Colonic mucosa (tissue), 4 donors: ENCODE data around the gene FTO. TPM values are rescaled to one million over a fixed set of nuclear protein-coding genes. Genes with fewer than 3 reads are reported as not detected.

Experiments used
- DNase-seq: peaks from one replicate; pipeline ENCODE4 v3.0.0-alpha.2; 2020
- H3K27ac ChIP-seq: fragments of 200-600 bp; one replicate; pipeline ENCODE4 v1.8.0; 2021
- H3K27me3 ChIP-seq: fragments of 200-600 bp; one replicate; pipeline ENCODE4 v1.8.0; 2021
- H3K36me3 ChIP-seq: fragments of 200-600 bp; one replicate; pipeline ENCODE4 v1.8.0; 2021
- H3K4me1 ChIP-seq: fragments of 200-600 bp; one replicate; pipeline ENCODE4 v1.8.0; 2021; ENCODE audit warnings: mild to moderate bottlenecking
- H3K4me3 ChIP-seq: fragments of 200-600 bp; one replicate; pipeline ENCODE4 v1.8.0; 2021
- H3K9ac ChIP-seq, 2 donors: one replicate each; pipeline ENCODE4 v1.7.0; 2013; ENCODE audit warnings: control low read depth in 2 of 2, low read depth in 2 of 2, low read length in 2 of 2
- H3K9me3 ChIP-seq: fragments of 200-600 bp; one replicate; pipeline ENCODE4 v1.8.0; 2021
- intact Hi-C: fragments of 100-400 bp; cut with DNase I; formaldehyde crosslinking; loops from one replicate; pipeline ENCODE4 v1.14.1; 2022
- total RNA-seq, 2 donors: library from RNA; stranded (reverse); fragmentation: NEBNext Ultra II Directional in 1 of 2; extraction: Animal tissue kit (Norgen Biotek cat#: 25700) in 1 of 2; gene quantifications; one replicate each; pipeline ENCODE4 v1.2.1, GENCODE V29; 2021
- TF ChIP-seq, protein P1 (sequence below): fragments of 200-600 bp; IDR thresholded peaks from one replicate; pipeline ENCODE4 v1.8.0; 2022; ENCODE audit warnings: antibody characterized with exemption, mild to moderate bottlenecking
- donor health status: healthy.
- donor health status: DM: no; HTN: no; CAD: no.
- donor health status: DM: no; HTN: no; CAD: no.

Gene FTO
- total RNA-seq, 2 donors from 2014 or later, result 38.3 to 39.2 TPM

DNA sequence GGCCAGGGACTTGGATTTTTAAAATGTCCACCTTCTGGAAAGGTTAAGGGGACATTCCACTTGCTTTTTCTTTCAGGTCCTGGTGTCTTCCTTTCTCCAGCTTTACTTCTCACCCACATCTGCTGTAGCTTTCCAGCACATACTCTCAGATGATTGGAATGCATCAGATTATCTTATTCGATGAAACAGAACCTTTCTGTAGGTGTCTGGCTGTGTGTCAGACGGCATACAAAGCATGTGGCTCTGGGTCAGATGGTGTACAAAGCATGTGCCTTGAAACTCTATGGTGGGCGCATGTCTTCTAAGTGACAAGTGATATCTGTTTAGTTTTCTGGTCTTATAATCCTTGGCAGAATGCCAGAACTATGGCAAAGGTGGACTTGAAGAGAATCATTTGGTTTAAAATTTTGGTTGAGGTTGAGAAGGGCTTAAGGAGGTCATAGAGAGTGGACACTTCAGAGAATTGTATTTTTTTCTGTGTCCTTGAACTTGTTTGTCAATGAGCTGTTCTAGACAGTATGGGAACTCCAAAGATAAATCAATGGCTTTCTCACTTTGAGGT, 125.3 kb downstream of the FTO start:
- DNase-seq, result no peak
- H3K27ac ChIP-seq, result no peak overlapping the region
- TF ChIP-seq, protein P1, sequence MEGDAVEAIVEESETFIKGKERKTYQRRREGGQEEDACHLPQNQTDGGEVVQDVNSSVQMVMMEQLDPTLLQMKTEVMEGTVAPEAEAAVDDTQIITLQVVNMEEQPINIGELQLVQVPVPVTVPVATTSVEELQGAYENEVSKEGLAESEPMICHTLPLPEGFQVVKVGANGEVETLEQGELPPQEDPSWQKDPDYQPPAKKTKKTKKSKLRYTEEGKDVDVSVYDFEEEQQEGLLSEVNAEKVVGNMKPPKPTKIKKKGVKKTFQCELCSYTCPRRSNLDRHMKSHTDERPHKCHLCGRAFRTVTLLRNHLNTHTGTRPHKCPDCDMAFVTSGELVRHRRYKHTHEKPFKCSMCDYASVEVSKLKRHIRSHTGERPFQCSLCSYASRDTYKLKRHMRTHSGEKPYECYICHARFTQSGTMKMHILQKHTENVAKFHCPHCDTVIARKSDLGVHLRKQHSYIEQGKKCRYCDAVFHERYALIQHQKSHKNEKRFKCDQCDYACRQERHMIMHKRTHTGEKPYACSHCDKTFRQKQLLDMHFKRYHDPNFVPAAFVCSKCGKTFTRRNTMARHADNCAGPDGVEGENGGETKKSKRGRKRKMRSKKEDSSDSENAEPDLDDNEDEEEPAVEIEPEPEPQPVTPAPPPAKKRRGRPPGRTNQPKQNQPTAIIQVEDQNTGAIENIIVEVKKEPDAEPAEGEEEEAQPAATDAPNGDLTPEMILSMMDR, result no peak

DNA sequence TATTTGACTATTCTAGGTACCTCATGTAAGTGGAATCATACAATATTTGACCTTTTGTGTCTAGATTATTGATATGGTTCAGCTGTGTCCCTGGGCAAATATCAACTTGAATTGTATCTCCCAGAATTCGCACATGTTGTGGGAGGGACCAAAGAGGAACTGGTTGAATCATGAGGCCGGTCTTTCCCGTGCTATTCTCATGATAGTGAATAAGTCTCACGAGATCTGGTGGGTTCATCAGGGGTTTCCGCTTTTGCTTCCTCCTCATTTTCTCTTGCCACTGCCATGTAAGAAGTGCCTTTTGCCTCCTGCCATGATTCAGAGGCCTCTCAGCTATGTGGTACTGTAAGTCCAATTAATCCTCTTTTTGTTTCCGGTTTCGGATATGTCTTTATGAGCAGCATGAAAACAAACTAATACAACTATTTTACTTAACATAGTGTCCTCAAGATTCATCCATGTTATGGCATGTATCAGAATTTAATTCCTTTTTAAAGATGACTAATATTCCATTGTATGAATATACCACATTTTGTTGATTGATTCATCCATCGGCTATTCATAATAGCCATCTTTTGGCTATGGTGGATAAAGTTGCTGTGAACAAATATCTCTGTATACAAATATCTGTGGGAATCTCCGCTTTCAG, 129.1 kb downstream of the FTO start:
- no peak for DNase-seq
- Histone ChIP-seq H3K9me3 (no peaks in the 10 kb centered on the region), H3K36me3 (no peaks in the 10 kb centered on the region), H3K4me3 (no peak overlapping the region), H3K4me1 (no peaks in the 10 kb centered on the region), H3K27me3 (no peaks in the 10 kb centered on the region), H3K27ac (no peak overlapping the region), H3K9ac (no peak overlapping the region)
- TF ChIP-seq, protein P1, result no peak
- intact Hi-C loops, result no loop called here

More for the DNA sequence above, 125.3 kb downstream of the FTO start:
- Histone ChIP-seq H3K9me3 (no peaks in the 10 kb centered on the region), H3K4me3 (no peak overlapping the region), H3K4me1 (no peaks in the 10 kb centered on the region), H3K27me3 (no peaks in the 10 kb centered on the region), H3K9ac (no peak overlapping the region), H3K36me3 (no peaks in the 10 kb centered on the region)
- intact Hi-C loops, result no loop called here

DNA sequence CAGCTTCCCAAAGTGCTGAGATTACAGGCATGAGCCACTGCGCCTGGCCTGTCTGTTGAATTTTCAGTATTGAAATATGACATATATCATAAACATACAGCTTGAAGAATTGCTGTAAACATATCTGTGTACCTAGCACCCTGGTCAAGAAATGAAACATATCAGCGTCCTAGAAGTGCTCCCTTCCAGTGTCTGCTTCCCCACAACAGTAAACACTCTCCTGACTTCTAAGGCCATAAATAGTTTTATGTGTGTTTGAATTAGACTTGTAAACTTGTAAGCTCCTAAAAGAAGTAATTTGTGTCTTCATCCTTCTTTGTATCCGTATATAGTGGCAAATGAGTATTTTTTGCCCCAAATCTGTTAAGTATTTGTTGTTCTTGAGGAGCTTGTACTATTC, 132.2 kb downstream of the FTO start:
- no peaks in the 10 kb centered on the region for H3K36me3 ChIP-seq
- TF ChIP-seq, protein P1, result no peak
- H3K27ac ChIP-seq, result no peak overlapping the region
- no peaks in the 10 kb centered on the region for H3K4me1 ChIP-seq
- H3K27me3 ChIP-seq, result no peaks in the 10 kb centered on the region
- H3K9ac ChIP-seq, result no peak overlapping the region
- no peaks in the 10 kb centered on the region for H3K9me3 ChIP-seq
- DNase-seq, result no peak
- intact Hi-C loops, result no loop called here
- H3K4me3 ChIP-seq, result no peak overlapping the region

DNA sequence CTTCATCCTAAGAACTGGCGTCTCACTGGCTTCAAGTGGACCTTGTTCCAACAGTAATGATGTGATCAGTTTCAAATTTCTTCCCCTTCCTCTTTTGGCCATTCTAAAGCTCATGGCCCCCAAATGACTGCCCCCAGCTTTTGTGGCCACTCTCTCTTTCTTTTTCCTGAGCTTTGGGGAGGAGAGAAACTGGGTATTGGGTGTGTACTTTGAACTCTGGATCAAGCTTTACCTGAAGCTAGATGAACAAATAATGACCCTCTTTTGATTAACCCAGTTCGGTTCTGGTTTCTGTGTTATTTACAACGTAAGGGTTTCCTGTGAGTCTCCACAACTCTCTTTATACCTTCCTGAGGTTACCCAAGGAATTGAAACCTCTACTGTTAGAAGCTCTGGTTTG, 132.7 kb downstream of the FTO start:
- H3K27me3 ChIP-seq, result no peaks in the 10 kb centered on the region
- H3K4me1 ChIP-seq, result no peaks in the 10 kb centered on the region
- no peak overlapping the region for H3K9ac ChIP-seq
- H3K4me3 ChIP-seq, result no peak overlapping the region
- intact Hi-C loops, result no loop called here
- H3K27ac ChIP-seq, result no peak overlapping the region
- no peaks in the 10 kb centered on the region for H3K36me3 ChIP-seq
- no peaks in the 10 kb centered on the region for H3K9me3 ChIP-seq
- TF ChIP-seq, protein P1, result no peak
- DNase-seq, result no peak

DNA sequence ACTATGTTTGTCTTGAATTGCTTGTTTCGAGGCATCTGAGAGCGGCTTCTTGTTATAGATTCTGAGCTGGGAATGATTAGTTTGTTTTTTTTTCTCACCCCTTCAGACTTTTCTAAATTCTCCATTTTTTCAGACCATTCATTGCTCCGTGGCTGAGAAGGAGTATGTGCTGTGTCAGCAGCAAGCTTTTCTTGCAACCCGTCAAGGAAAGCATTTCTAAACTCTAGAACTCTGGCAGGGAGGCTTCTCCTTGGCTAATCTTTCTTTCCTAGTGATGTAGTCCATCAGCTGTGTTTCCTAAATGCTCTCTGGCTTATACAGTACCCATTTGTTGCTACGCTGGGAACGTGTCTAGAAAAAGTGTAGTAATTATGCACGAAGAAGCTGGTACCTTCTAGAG, 133.5 kb downstream of the FTO start:
- no peaks in the 10 kb centered on the region for H3K9me3 ChIP-seq
- no peaks in the 10 kb centered on the region for H3K4me1 ChIP-seq
- H3K9ac ChIP-seq, result no peak overlapping the region
- no peak overlapping the region for H3K4me3 ChIP-seq
- no peak overlapping the region for H3K27ac ChIP-seq
- intact Hi-C loops, result no loop called here
- H3K36me3 ChIP-seq, result no peaks in the 10 kb centered on the region
- DNase-seq, result no peak
- TF ChIP-seq, protein P1, result no peak
- H3K27me3 ChIP-seq, result no peaks in the 10 kb centered on the region
